PC-9 (cell line): ENCODE measurements around the gene NCF4. TPM values are rescaled to one million over a fixed set of nuclear protein-coding genes. Genes with fewer than 3 reads are reported as not detected.

Source experiments
- BruUV-seq: library from RNA; stranded (reverse); fragments of 400-500 nt; replicated peaks from 2 replicates; lab custom pipeline; 2021; lab: Mats Ljungman, UMichigan
- CTCF ChIA-PET: fragments of 300-600 bp; sonication (Branson Sonifier 250); formaldehyde crosslinking; loops from one replicate; lab custom pipeline; 2022; ENCODE audit warnings: antibody characterized with exemption; lab: Charles Lee
- POLR2A ChIA-PET: fragments of 300-600 bp; sonication (Branson Sonifier 250); formaldehyde crosslinking; loops from one replicate; lab custom pipeline; 2022; ENCODE audit warnings: antibody characterized with exemption; ENCODE audit not compliant: unreplicated experiment; lab: Charles Lee
- DNase-seq, 2 experiments: peaks; one replicate each; pipeline versions ENCODE4 v3.0.0 to v3.0.0-alpha.2; 2015 to 2022; ENCODE audit warnings: mixed read lengths in 1 of 2
- H2AFZ ChIP-seq: fragments of 200-600 bp; sonication (generic); 2 replicates; pipeline ENCODE4 v1.8.1; 2017; ENCODE audit warnings: antibody characterized with exemption
- H3F3A ChIP-seq: fragments of 200-600 bp; sonication (generic); 2 replicates; pipeline ENCODE4 v1.8.1; 2017; ENCODE audit warnings: antibody characterized with exemption, mild to moderate bottlenecking, low read depth; ENCODE audit not compliant: insufficient read depth
- H3K27ac ChIP-seq: fragments of 200-600 bp; sonication (generic); 2 replicates; pipeline ENCODE4 v1.6.1; 2016; ENCODE audit warnings: mixed run types
- H3K27me3 ChIP-seq: fragments of 200-600 bp; sonication (generic); 2 replicates; pipeline ENCODE4 v1.6.1; 2016; ENCODE audit warnings: low read depth, mixed run types; ENCODE audit not compliant: insufficient read depth
- H3K36me3 ChIP-seq: fragments of 200-600 bp; sonication (generic); 2 replicates; pipeline ENCODE4 v1.6.1; 2016; ENCODE audit warnings: low read depth, mixed run types
- H3K4me1 ChIP-seq: fragments of 200-600 bp; sonication (generic); replicated peaks from 2 replicates; pipeline ENCODE4 v1.6.1; 2016; ENCODE audit warnings: mixed run types; ENCODE audit not compliant: insufficient read depth
- H3K4me2 ChIP-seq: fragments of 200-600 bp; sonication (generic); 2 replicates; pipeline ENCODE4 v1.6.1; 2017; ENCODE audit warnings: mixed run types
- H3K4me3 ChIP-seq: fragments of 200-600 bp; sonication (generic); 2 replicates; pipeline ENCODE4 v1.6.1; 2016; ENCODE audit warnings: mixed run types
- H3K79me2 ChIP-seq: fragments of 200-600 bp; sonication (generic); 2 replicates; pipeline ENCODE4 v1.6.1; 2017; ENCODE audit warnings: low read depth, mixed run types
- H3K9me2 ChIP-seq: fragments of 200-600 bp; sonication (generic); 2 replicates; pipeline ENCODE4 v1.8.1; 2017; ENCODE audit warnings: mild to moderate bottlenecking; ENCODE audit not compliant: insufficient read depth
- H3K9me3 ChIP-seq: fragments of 200-600 bp; sonication (generic); 2 replicates; pipeline ENCODE4 v1.8.1; 2016; ENCODE audit warnings: low read depth; ENCODE audit not compliant: insufficient read depth
- H4K20me1 ChIP-seq: fragments of 200-600 bp; sonication (generic); 2 replicates; pipeline ENCODE4 v1.8.1; 2017; ENCODE audit not compliant: insufficient read depth
- CTCF ChIP-seq: fragments of 200-600 bp; sonication (generic); conservative IDR thresholded peaks from 2 replicates; pipeline ENCODE4 v1.6.1; 2017; ENCODE audit warnings: mixed run types, antibody characterized with exemption, mild to moderate bottlenecking, moderate library complexity
- EZH2 ChIP-seq: fragments of 200-600 bp; sonication (generic); IDR thresholded peaks from 2 replicates; pipeline ENCODE4 v1.8.0; 2017; ENCODE audit warnings: antibody characterized with exemption, low read depth
- intact Hi-C: fragments of 100-400 bp; cut with micrococcal nuclease; formaldehyde crosslinking; loops from one replicate; pipeline ENCODE4 v1.10.0; 2022; ENCODE audit not compliant: unreplicated experiment
- total RNA-seq: library from RNA; stranded (reverse); gene quantifications from 2 replicates; pipeline ENCODE4 v1.2.3, GENCODE V29; 2021

The NCF4 gene
- total RNA-seq, 1 experiment from 2014 or later = 3.9 TPM

GRCh38 chr22:36839356-36840073, 21.3 kb upstream of the NCF4 start:
- H3K27ac ChIP-seq = peak overlapping the region; percentile 70
- no peak overlapping the region for H3K4me3 ChIP-seq
- H3K4me2 ChIP-seq = peak overlapping the region; percentile 55
- POLR2A ChIA-PET = no interaction called here
- no peaks in the 10 kb centered on the region for H3K9me2 ChIP-seq
- H3K27me3 ChIP-seq = no peaks in the 10 kb centered on the region
- H2AFZ ChIP-seq = peak overlapping the region; percentile 39
- peaks cover 35% of the 10 kb centered on the region for H3K4me1 ChIP-seq
- CTCF ChIA-PET = interaction anchor here (0.6 to 1.7 kb wide), 2 partner anchors 16 to 160 kb away, joined by 3 to 7 read pairs; no protein-coding TSS in a partner anchor
- no peaks in the 10 kb centered on the region for H3K79me2 ChIP-seq
- intact Hi-C loops = no loop called here
- peak; percentile 63 to 96 for DNase-seq
- TF ChIP-seq EZH2 (no peak), CTCF (no peak)
- H3K36me3 ChIP-seq = no peaks in the 10 kb centered on the region
- no peaks in the 10 kb centered on the region for H4K20me1 ChIP-seq
- BruUV-seq = no TSS peak
- H3K9me3 ChIP-seq = peaks cover 8% of the 10 kb centered on the region; the same call in 1 of the 2 replicates
- H3F3A ChIP-seq = peaks cover 20% of the 10 kb centered on the region; the same call in 1 of the 2 replicates

- Histone ChIP-seq H3K4me1 (peaks cover 35% of the 10 kb centered on the region), H3K79me2 (no peaks in the 10 kb centered on the region), H3K36me3 (no peaks in the 10 kb centered on the region), H3K4me2 (peak overlapping the region; percentile 55), H3K9me2 (no peaks in the 10 kb centered on the region), H3K9me3 (peaks cover 8% of the 10 kb centered on the region; the same call in 1 of the 2 replicates), H4K20me1 (no peaks in the 10 kb centered on the region), H3F3A (peaks cover 20% of the 10 kb centered on the region; the same call in 1 of the 2 replicates), H3K4me3 (no peak overlapping the region), H3K27ac (peak overlapping the region; percentile 70), H2AFZ (peak overlapping the region; percentile 39; the same call in 1 of the 2 replicates), H3K27me3 (no peaks in the 10 kb centered on the region)
- POLR2A ChIA-PET = no interaction called here
- CTCF ChIA-PET = interaction anchor here (0.6 to 1.7 kb wide), 2 partner anchors 16 to 159 kb away, joined by 3 to 7 read pairs; no protein-coding TSS in a partner anchor
- TF ChIP-seq EZH2 (no peak), CTCF (no peak)
- intact Hi-C loops = no loop called here
- BruUV-seq = no TSS peak
- no peak for DNase-seq
Observed at GRCh38 chr22:36840106-36840505, 20.7 kb upstream of the NCF4 start.

- no peaks in the 10 kb centered on the region for H3K9me3 ChIP-seq
- DNase-seq = no peak
- H3K27ac ChIP-seq = no peak overlapping the region
- intact Hi-C loops = no loop called here
- no peaks in the 10 kb centered on the region for H3K27me3 ChIP-seq
- no peaks in the 10 kb centered on the region for H3K4me1 ChIP-seq
- no peak overlapping the region for H2AFZ ChIP-seq
- H3F3A ChIP-seq = no peaks in the 10 kb centered on the region
- no peaks in the 10 kb centered on the region for H4K20me1 ChIP-seq
- POLR2A ChIA-PET = no interaction called here
- TF ChIP-seq CTCF = no peak
- no peak for TF ChIP-seq EZH2
- CTCF ChIA-PET = interaction anchor here (0.6 kb wide), 1 partner anchor 34 kb away, joined by 3 read pairs; no protein-coding TSS in a partner anchor
- H3K79me2 ChIP-seq = no peaks in the 10 kb centered on the region
- no peak overlapping the region for H3K4me3 ChIP-seq
- no peaks in the 10 kb centered on the region for H3K36me3 ChIP-seq
- H3K9me2 ChIP-seq = no peaks in the 10 kb centered on the region
- BruUV-seq = no TSS peak
- H3K4me2 ChIP-seq = no peak overlapping the region
Observed at GRCh38 chr22:36846271-36846670, 14.5 kb upstream of the NCF4 start.
